Ishikawa (cell line): ENCODE results near the gene ACTBL2.

Experiments
- CEBPB ChIP-seq: IDR thresholded peaks from 2 replicates; pipeline ENCODE4 v1.6.1; 2012
- CREB1 ChIP-seq: IDR thresholded peaks from 2 replicates; pipeline ENCODE4 v1.6.1; 2012; ENCODE audit warnings: low read depth
- EGR1 ChIP-seq: IDR thresholded peaks from 2 replicates; pipeline ENCODE4 v1.6.1; 2012
- EP300 ChIP-seq: IDR thresholded peaks from 2 replicates; pipeline ENCODE4 v1.6.1; 2012; ENCODE audit warnings: borderline replicate concordance
- FOXM1 ChIP-seq: IDR thresholded peaks from 2 replicates; pipeline ENCODE4 v1.6.1; 2012; ENCODE audit warnings: low read depth, borderline replicate concordance
- NFIC ChIP-seq: IDR thresholded peaks from 2 replicates; pipeline ENCODE4 v1.6.1; 2012
- RAD21 ChIP-seq: IDR thresholded peaks from 2 replicates; pipeline ENCODE4 v1.6.1; 2012; ENCODE audit warnings: low read depth
- TAF1 ChIP-seq: IDR thresholded peaks from 2 replicates; pipeline ENCODE4 v1.6.1; 2012; ENCODE audit warnings: low read depth, mild to moderate bottlenecking
- TCF12 ChIP-seq: IDR thresholded peaks from 2 replicates; pipeline ENCODE4 v1.6.1; 2012; ENCODE audit warnings: low read depth
- TEAD4 ChIP-seq: IDR thresholded peaks from 2 replicates; pipeline ENCODE4 v1.6.1; 2012
- YY1 ChIP-seq: IDR thresholded peaks from 2 replicates; pipeline ENCODE4 v1.6.1; 2012; ENCODE audit warnings: low read depth
- ZBTB7A ChIP-seq: IDR thresholded peaks from 2 replicates; pipeline ENCODE4 v1.6.1; 2012; ENCODE audit warnings: low read depth
- TF ChIP-seq, protein P1 (sequence below): IDR thresholded peaks from 2 replicates; pipeline ENCODE4 v1.6.1; 2012
- TF ChIP-seq, protein P2 (sequence below): IDR thresholded peaks from 2 replicates; pipeline ENCODE4 v1.6.1; 2012
- TF ChIP-seq, protein P3 (sequence below): IDR thresholded peaks from 2 replicates; pipeline ENCODE4 v1.6.1; 2012; ENCODE audit warnings: low read depth, mild to moderate bottlenecking

The ACTBL2 gene

DNA sequence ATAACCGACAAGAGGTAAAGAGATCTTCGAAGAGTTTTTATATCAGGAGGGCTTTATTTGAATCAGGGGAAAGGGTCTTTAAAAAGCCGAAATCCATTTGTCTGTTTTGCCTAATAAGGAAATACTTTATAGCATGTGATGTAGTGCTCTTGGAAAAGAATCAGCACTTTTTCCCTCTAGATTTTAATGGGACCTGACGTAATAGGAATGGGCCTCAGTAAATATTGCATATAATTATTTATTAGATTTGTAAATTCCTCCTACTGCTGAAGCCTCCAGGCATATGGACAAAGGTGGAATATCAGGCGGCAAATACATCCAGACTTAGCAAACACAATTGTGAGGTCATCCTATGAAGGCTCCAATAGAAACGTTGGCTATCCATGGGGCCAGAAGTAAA is 50.9 kb downstream of the ACTBL2 start:
- TF ChIP-seq TEAD4 (no peak), FOXM1 (no peak), CEBPB (no peak), TAF1 (no peak), TCF12 (no peak), CREB1 (no peak), RAD21 (no peak), NFIC (no peak), YY1 (no peak), ZBTB7A (no peak), EP300 (no peak), EGR1 (no peak)
- TF ChIP-seq, protein P1, sequence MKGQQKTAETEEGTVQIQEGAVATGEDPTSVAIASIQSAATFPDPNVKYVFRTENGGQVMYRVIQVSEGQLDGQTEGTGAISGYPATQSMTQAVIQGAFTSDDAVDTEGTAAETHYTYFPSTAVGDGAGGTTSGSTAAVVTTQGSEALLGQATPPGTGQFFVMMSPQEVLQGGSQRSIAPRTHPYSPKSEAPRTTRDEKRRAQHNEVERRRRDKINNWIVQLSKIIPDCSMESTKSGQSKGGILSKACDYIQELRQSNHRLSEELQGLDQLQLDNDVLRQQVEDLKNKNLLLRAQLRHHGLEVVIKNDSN: no peak
- TF ChIP-seq, protein P2, sequence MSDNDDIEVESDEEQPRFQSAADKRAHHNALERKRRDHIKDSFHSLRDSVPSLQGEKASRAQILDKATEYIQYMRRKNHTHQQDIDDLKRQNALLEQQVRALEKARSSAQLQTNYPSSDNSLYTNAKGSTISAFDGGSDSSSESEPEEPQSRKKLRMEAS: no peak
- TF ChIP-seq, protein P3, sequence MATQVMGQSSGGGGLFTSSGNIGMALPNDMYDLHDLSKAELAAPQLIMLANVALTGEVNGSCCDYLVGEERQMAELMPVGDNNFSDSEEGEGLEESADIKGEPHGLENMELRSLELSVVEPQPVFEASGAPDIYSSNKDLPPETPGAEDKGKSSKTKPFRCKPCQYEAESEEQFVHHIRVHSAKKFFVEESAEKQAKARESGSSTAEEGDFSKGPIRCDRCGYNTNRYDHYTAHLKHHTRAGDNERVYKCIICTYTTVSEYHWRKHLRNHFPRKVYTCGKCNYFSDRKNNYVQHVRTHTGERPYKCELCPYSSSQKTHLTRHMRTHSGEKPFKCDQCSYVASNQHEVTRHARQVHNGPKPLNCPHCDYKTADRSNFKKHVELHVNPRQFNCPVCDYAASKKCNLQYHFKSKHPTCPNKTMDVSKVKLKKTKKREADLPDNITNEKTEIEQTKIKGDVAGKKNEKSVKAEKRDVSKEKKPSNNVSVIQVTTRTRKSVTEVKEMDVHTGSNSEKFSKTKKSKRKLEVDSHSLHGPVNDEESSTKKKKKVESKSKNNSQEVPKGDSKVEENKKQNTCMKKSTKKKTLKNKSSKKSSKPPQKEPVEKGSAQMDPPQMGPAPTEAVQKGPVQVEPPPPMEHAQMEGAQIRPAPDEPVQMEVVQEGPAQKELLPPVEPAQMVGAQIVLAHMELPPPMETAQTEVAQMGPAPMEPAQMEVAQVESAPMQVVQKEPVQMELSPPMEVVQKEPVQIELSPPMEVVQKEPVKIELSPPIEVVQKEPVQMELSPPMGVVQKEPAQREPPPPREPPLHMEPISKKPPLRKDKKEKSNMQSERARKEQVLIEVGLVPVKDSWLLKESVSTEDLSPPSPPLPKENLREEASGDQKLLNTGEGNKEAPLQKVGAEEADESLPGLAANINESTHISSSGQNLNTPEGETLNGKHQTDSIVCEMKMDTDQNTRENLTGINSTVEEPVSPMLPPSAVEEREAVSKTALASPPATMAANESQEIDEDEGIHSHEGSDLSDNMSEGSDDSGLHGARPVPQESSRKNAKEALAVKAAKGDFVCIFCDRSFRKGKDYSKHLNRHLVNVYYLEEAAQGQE: no peak
